ENCODE measurements around the gene PRR14.
"Not testable (repeated sequence)": the region's sequence is repeated elsewhere in the genome, so short reads cannot be mapped to it uniquely, and the experiment has no call there.

The PRR14 gene

DNA sequence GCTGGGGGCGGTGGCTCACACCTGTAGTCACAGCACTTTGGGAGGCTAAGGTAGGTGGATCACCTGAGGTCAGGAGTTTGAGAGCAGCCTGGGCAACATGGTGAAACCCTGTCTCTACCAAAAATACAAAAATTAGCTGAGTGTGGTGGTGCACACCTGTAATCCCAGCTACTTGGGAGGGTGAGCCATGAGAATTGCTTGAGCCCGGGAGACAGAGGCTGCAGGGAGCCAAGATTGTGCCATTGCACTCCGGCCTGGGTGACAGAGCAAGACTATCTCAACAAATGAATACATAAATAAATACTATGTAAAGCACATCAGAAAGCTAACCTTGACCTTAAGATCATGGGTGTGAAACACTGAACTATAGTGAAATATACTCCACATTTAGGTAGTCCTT lies 45.9 kb downstream of the PRR14 start:
- not testable (repeated sequence) for DNase-seq

DNA sequence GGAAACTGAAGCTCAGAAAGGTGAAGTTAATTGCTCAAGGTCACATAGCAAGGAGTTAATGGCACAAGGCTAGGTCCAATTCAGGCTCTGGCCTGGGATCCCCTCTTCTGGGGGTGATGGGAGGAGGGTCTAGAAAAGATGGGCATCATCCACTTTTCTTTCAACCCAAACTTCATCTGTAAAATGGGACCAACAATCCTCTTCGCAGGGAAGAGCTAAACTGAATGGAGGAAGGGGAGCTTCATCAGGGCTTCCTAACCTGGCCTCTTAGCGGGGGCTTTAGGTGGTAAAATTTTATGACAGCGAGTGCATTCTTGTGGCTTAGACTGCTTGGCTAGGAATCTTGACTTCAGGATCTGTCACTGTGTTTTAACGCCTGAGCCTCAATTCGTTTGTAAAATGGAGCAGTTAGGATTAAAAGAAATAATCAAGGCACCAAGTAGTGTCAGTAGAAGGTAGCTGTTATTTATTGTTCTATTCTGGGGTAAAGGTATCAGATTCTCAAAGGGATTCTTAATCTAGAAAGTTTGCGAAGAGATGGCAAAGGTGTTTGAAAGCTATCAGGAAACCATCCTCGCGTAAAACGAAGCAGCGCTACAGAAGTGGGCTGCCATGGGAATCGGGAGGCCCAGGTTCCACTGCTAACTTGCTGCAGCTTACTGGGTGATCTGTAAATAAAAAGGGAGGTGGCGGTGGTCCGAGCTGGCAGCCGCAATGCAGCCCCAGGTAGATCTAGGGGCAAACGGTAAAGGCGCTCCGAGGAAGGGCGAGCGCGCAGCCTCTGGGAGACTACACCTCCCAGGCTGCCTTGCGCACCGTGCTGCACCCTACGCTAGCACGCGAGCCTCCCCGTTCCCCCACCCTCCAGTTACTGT lies 46.7 kb downstream of the PRR14 start:
- no peak for DNase-seq

DNA sequence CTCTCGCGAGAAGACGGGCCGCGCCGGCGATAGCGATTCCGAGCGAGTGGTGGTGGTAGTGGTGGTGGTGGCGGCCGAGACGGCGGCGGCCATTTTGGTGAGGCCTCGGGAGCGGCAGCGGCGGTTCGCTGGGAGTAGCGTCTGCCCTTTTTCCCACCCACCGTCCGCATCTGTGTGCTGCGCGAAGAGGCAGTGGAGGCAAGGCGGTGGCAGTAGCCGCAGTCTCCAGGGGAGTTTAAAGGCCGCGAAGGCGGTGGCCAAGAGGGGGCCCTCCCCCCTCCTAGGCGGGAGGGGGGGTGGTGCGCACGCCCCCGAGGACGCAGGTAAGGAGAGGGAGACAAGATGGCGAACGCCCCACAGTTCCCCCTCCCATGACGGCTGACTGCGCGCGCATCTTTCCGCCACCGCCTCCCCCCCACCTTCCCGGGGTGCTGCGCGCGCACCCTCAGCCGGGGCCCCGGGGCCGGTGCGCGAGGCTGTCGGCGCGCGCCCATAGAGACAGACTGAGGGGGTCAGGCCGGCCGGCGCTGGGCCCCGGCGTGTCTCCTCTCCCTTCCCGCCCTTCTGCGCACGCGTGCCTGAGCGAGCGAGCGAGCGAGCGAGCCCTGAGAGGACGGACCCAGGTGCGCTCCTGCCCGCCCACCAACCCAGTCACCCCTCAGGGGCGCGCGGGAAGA lies 47.5 kb downstream of the PRR14 start:
- peak; percentile 99 for DNase-seq

DNA sequence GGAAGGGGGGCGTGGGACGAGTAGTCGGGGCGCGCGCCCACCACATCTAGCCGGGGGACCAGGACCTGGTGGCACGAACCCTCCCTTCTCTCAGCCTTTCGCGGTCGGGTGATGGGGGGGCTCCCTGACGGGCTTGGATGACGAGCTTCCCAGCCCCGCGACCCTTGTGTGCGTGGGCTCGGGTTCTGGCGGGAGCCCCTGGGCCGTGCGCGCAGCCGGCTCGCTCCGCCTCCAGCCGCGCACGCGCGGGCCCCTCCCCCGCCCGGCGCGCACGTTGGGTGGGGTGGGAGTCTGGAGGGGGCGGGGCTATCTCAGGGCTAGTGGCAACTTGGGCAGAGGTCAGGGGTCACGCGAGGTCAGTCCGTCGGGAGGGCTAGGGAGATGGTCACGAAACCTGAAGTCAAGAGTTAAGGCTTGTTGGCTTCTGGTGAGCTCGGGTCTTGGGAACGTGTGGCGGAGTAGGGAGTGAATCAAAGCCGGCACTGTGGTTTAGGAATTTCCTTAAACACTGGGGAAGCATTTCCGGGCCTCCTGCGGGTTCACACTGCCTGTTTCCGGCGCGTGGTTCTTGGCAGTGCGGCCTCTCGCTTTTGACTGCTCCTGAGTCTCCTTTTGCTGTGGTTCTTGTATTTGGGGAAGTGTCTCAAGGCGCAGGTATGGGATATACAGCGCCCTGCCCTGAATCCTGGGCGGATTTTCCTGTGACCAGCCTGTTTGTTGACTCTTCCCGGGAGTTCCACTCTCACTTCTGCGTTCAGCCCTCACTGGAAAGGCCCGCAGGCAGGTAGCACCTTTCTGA lies 48.3 kb downstream of the PRR14 start, which contains the start of gene SRCAP:
TSS of gene SRCAP (plus strand) at position 356 of the 799 bp plus-strand sequence. CDS start 1,654 bp downstream, outside the sequence.
- DNase-seq = peak; percentile 94

DNA sequence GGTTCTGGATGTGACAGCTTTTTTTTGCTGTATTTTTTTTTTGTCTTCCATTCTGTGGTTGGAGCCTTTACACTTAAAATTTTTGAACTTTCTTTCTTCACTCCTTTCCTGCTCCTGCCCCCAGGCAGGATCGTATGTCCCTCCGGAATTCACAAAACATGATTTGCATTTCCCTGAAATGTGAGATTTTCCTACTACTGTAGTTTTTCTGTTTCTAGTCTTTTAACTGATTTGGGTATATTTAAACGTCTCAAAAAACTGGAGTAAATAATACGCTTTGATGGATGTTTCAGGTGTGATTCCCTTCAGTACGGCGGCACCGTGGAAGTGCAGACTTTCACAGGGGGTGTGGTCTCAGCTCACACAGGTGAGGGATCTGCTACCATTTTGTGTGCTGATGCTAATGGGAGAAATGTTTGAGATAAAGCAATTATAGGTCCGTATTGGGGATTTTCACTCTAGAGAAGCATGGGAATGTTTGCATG lies 48.9 kb downstream of the PRR14 start:
- DNase-seq = no peak

DNA sequence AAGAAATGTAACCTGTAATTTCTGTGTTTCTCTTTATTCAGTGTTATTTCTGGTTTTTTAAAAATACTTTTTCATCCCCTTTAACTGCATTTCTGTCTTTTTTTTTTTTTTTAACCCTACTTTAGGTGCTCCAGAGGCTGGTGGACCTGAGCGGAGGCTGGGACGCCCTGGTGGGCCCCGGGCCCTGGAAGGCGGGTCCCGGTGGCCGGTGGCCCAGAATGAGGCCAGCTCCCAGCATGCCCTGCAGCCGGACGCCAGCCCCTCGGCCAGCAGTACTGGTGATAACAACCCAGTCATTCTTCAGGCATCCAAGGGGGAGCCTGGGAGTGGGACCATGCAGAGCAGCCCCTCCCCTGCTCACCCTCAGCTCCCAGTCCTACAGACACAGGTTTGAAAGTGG lies 49.7 kb downstream of the PRR14 start:
- no peak for DNase-seq

DNA sequence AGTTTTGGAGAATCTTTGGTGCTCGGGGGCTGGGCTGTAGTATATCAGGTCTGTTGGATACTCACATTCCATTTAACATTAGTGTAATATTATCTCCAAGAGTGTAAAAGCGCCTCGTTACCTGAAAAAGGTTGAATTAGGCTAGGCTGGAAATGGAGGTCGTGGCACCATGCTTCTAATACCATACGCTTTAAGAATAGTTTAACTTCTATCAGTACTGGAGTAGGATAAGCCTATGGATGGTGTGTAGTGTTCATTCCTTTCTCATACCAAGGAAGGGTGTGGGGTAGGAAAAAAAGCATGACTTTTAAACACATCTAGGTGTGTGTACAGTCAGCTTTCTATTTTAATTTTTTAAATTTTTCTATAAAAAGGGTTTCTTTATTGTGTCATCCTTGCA lies 50.2 kb downstream of the PRR14 start:
- no peak for DNase-seq

DNA sequence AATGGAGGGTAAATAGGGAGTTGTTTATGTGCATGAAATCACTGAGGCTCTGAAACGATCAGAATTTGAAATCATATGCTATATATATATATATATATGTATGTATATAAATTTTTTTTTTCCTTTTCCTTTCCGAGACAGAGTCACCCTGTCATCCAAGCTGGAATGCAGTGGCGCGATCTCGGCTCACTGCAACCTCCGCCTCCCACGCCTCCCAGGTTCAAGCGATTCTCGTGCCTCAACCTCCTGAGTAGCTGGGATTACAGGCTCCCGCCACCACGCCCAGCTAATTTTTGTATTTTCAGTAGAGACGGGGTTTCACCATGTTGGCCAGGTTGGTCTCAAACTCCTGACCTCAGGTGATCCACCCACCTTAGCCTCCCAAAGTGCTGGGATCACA lies 52.3 kb downstream of the PRR14 start:
- not testable (repeated sequence) for DNase-seq

DNA sequence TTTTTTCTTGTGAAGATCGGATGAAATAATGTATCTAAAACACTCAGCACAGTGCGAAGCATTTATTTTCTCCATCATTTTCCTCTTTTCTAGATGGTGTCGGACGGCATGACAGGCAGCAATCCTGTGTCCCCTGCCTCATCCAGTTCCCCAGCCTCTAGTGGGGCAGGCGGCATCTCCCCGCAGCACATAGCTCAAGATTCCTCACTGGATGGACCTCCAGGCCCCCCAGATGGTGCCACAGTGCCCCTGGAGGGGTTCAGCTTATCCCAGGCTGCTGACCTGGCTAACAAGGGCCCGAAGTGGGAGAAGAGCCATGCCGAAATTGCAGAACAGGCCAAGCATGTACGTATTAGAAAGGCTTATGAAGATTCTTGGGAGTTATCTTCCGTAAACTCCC lies 53.2 kb downstream of the PRR14 start:
- DNase-seq = no peak
